Ammon's horn (tissue), 1 donor: ENCODE measurements around the gene CCN6.

ENCODE experiments used
- DNase-seq: peaks from one replicate; pipeline ENCODE4 v3.0.0-alpha.2; 2016; ENCODE audit warnings: low spot score

The CCN6 gene

GRCh38 chr6:112117554-112117953 is 63.6 kb downstream of the CCN6 start:
- no peak for DNase-seq

- DNase-seq, result no peak
Measured at GRCh38 chr6:112118034-112118433, 64.1 kb downstream of the CCN6 start.
